ENCODE measurements around the gene ADCY6. TPM values are rescaled to one million over a fixed set of nuclear protein-coding genes. Genes with fewer than 3 reads are reported as not detected.

ADCY6 gene
- total RNA-seq, 1 donor from 2014 or later: 27.2 TPM

DNA sequence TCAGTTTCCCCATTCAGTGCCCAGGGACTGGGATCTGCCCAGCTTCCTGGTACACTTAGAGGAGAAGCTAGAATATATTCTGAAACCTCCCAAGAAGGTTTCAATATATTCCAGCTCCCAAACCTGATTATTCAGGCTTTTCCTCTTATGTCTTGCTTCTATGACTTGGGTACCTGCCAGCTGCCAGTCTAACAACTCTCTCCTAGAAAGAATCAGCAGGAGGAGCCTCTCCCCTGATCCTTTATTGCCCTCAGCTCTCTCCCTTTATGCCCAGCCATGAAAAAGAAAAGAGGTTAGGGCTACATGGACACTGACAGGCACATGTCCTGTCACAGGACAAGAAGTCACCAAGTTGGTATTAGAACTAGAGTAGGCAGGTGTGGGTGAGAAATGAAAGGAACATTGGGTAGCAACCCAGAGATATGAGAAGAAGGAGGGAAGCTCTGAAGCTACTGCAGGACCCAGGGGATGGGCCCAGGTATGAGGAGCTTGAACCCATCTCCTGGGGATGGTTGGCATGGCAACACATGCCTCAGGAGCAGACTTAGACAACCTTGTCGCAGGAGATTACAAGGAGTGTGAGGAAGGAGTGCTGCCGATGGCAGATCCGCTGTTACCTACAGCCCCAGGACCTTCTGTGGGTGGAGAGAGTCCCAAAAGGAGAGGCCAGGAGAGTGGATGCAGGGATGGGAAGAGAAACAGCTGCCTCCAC lies 27.4 kb upstream of the ADCY6 start:
- no peak for DNase-seq (ENCODE audit: low read depth in 2 of 2)

DNA sequence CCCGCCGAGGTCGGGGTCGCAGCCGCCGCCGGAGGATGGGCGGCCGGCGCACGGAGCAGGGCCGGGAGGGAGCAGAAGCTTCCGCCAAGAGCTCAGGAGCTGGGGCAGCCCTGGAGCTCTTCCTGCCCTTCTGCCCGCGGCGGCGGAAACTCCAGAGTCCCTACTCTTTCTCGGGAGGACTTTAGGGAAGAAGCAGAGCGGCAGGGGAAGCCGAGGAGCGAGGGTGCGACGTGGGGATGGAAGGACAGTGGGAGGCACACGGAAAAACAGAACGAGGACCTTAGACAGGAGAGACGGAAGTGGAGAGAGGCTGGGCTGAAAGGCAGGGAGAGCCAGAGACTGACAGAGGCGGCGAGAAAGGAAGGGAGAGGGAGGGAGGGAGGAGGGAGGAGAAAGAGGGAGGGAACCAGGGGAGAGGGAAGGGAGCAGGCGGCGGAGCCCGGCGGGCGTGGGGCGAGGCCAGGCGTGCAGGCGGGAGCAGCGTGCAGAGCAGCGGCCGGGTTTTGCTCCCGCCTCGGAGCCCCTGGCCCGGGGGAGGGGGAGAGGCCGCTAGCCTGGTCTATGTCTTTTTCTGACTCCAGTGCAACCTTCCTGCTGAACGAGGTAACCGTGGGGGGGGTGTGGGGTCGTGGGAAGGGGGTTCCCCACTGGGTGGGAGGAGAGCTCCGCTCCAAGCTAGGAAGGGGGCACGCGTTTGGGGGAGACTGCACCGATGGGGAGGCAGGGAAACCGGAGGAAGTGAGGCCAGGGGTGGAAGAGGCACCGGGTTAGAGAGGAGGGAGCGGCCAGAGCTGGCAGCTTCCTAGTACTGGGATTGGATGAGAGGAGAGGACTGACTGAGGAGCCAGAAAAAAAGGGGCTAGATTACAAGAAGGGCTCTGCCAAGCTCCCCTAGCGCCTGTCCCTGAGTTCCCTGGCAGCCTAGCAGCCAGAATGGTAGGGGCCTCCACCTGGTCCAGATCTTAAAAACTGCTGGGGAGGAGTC lies 26.5 kb upstream of the ADCY6 start:
- peak; percentile 6 to 74 for DNase-seq (ENCODE audit: low read depth in 2 of 2)

DNA sequence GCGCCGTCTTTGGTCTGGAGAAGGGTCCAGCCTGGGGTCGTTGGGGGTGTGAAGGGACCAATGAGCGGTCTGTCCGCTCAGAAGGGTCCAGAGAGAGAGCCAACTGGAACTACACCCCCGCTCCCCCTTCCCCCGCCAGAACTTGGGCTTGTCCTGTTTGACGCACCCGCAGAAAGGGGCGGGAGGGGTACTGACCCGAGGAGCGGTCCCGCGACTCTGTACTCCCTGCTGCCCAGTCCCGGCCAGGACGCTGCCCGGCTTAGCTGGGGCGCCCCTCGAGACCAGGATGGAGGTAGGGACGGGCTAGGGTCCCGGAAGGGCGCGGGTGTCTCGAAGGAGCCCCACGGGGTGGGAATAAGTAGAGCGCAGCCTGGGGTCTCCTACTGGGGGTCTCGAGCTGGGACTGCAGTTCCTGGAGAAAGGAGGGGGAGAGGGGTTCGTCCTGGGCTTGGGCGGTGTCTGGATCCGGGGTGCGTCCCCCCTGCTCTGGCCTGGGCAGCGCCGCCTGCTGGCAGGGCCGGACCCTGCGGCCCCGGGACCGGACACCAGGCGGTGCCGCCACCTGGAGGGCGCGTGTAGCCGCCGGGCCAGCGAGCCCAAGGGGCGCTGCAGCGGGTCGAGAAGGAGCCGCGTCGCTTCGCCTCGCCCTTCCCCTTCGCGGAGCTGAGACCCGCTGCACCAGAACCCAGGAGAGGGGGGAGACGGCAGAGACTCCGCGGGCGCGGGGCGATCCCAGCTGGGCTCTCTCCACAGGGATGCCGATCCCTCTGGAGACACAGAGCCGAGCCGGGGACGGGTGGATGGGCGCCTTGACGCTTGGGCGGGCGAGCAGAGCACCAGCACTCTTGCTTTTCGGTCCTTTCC lies 25.6 kb upstream of the ADCY6 start:
- peak in 1 of 2 donors; percentile 73 for DNase-seq (ENCODE audit: low read depth in 2 of 2)

DNA sequence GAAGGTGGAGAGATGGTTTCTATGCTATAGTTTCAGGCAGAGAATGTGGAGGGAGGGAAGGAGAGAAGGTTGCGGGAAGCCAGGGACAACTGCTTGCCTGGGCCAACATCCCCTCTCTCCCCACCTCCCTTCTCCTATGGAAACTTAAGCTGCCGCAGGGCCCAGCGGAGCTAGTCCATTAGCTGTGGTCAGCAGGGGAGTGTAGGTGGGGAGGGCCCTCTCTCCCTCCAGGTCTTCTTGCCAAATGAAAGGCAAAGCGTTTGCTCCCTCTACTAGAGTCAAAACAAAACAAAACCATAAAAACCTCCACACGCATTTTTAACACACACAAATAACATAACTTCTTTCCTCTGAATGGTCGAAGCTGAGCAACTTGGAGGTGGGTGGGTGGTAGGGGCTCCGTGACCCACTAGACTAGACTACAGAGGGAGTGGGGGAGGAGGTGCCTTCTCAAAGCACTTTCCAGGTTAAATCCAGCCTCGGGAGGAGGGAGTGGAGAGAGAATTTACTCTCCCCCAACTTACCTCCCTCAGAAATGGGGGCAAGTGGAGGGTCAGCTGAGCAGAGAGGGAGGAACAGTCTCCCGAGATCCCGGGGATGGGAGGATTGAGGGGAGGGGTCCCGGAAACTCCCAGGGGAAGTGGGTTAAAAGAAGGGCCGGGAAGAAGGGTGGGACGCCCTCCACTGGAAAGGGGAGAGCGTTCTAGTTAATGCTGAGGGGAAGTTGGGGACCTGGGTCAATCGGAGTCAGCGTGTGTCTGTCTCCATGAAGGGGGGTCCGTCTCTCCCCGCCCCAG lies 24.8 kb upstream of the ADCY6 start:
- no peak for DNase-seq (ENCODE audit: low read depth in 2 of 2)

DNA sequence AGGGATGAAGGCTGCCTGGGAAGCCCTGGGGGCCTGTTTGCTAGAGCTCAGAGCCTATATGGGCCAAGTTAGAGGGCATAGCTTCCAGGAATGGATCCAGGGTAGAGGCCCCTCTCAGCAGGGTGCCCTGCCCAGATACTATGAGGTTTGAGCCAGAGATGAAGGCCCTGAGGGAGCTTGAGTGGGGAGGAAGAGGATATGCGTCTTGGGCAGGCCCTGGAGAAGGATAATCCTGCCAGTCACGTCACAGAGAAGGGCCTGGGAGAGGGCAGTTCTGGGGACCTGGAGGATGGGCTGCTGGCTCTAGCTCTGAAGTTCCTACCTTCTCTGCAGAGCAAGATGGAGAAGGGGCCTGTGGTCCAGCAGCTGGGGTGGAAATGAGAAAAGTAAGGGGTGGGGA lies 23.5 kb upstream of the ADCY6 start:
- DNase-seq (ENCODE audit: low read depth in 2 of 2): no peak

DNA sequence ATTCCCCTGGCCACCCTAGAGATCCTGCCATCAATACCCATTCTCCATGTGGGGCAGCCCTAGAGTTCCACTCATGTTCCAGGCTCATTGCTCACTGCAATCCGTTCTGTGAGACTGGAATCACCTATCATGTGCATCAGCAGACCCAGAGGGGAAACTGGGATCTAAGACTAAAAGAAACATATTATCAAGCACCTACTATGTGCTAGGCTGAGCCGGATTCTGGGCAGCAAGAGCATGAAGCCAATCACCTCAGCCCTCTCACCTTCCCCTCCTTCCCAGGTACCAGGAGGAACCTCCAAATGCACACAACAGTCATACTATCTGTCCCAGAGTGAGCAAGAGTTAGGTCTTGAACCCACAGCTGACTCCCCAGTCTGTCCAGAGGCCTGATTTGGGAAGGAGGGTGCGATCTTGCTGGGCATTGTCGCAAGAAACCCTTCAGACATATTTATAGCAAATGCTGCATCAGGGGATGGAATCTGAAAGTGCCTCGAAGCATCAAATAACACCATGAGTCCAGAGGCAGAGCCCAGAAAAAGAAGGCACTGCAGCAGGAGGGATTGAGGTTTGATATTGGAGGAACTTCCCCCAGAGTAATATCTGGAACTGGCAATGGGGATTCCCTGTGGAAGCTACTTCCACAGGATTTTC lies 22.7 kb upstream of the ADCY6 start:
- DNase-seq (ENCODE audit: low read depth in 2 of 2): no peak

DNA sequence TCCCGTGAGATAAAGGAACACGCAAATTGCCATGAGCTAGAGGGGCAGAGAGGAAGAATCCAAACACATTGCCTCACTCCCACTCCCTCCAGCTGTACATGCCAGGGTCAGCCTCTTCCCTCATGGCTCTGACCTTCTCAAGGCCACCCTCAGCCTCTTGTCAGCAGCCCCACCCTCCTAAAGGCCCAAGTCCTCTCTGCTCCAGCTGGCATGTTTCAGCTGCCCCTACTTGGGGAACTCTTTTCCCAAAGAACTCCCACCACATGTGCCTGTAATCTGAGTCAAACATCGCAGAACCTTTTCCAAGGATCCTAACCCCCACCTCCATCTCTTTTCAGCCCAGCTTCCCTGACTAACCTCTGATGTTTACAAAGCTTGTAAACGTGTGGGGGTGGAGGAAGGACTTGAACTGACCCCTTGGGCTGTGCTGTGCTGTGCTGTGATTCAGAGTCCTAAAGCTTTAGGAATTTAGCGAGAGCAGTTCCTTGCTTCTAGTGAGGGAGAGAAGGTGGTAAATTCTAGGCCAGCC lies 22.1 kb upstream of the ADCY6 start:
- DNase-seq (ENCODE audit: low read depth in 2 of 2): peak in 1 of 2 donors; percentile 17

DNA sequence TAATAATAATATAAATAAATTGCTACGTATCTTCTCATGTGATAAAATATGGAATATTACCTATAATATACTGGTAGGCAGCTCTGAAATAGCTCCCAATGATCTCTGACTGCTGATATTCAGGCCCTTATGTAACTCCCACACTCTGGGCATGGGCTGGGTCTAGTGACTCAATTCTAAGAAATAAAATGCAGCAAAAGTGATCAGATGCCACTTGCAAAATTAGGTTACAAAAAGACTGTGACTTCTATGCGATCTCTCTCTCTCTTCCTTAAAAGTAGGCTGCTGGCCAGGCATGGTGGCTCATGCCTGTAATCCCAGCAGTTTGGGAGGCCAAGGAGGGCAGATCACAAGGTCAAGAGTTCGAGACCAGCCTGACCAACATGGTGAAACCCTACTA lies 19.1 kb upstream of the ADCY6 start:
- DNase-seq (ENCODE audit: low read depth in 2 of 2): no peak

DNA sequence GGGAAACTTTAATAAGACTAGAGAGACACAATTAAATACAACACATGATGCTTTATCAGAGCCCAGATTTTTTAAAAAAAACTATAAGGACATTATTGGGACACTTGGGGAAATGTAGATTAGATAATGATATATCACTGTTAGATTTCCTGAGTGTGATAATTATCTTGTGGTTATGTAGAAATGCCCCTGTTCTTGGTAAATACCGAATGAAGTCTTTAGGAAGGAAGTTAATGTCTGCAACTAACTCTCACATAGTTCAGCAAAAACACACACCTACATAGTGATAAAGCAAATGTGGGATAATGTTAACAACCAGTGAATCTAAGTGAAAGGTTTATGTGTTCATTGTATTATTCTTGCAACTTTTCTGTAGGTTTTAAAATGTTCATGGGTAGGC lies 14.8 kb upstream of the ADCY6 start:
- DNase-seq (ENCODE audit: low read depth in 2 of 2): no peak

DNA sequence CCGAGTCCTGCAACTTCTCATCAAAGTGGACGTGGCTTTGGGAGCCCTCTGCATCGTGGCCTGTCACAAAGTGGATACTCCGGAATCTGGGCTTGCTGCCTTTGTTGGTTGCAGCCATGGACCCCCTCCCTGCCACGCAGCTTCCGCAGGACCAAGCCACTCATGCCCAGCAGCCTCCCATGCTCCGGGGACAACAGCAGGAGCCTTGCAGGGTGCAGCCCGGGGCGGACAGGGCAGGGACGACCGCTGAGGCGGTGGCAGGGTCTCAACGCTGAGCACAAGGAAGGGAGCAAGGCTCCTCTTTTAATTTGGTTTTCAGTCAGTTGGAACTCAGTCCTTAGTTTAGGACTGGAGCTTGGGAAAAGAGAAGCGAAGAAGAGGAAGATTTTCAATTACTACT lies 12.1 kb upstream of the ADCY6 start:
- no peak for DNase-seq (ENCODE audit: low read depth in 2 of 2)

DNA sequence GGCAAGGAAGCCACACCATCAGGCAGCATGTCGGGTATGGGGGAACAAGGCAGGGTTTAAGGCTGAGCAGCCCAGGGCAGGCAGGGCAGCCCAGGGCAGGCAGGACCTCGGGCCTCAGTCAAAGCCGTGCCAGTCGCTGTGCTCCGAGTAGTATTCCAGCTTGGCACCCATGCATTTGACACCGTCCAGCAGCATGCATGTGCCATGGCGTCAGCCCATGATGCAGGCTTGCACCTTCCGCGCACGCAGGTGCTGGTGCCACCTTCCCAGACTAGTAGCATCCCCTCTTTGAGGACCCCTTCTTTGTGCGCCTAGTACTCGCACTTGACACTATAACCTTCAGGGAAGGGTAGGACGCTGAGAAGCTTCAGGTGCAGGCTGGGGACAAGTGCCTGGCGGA lies 11.6 kb upstream of the ADCY6 start:
- DNase-seq (ENCODE audit: low read depth in 2 of 2): no peak

DNA sequence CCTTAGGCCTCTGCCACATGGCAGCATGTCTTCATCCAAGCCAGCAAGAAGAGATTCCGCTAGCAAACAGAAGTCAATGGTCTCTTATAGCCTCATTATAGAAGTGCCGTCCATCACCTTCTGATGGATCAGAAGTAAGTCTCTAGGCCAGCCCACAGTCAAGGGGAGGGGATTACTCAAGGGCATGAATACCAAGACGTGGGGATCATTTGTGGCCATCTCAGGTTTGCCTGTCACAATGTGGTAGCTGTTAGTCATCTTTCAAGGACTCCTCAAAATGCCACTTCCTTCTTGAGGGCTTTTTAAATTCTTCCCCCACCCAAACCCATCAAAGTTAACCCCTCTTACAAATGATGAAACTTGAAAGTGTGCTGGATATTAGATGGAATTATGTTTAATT lies 8.1 kb upstream of the ADCY6 start:
- DNase-seq (ENCODE audit: low read depth in 2 of 2): no peak

DNA sequence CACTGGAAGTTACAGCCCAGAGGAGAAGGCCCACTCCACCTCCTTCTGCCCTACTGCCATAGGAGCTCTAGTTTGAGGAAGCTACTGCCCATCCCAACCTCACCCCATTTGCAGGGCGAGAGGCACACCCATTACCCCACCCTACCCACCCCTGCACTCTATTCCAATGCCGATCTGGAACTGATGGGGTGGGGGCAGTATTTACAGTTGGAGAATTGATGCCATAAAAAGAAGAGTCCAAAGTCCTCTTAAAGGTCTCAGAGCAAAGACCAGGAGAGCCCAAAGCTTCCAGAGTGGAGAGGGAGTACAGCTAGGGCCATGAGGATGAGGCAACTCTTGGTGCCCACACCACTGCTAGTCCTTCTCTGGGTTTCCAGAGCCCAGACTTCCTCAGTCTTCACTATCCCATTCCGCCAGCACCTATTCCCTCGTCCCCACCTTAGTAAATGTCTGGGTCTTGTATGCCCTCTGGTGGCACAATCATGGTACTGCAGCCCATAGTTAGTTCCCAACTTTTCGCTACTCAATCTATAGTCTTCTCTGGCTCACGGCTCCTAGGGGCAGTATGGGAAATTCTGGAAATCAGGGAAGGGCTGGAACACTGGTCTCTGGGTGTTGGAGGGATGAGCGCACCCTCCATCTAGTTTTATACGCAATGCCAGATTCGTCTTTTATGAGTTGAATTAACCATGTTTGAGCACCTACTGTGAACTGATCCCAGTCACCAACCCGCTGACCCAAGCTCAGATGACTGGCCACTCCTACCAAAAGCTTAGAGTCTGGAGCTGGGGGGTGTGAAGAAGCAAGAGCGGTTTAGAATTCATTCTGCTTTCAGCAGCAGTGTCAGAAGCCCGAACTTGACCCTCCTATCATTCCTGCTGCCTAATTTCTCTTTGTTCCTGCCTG lies 6.9 kb upstream of the ADCY6 start:
- DNase-seq (ENCODE audit: low read depth in 2 of 2): peak; percentile 47 to 78

DNA sequence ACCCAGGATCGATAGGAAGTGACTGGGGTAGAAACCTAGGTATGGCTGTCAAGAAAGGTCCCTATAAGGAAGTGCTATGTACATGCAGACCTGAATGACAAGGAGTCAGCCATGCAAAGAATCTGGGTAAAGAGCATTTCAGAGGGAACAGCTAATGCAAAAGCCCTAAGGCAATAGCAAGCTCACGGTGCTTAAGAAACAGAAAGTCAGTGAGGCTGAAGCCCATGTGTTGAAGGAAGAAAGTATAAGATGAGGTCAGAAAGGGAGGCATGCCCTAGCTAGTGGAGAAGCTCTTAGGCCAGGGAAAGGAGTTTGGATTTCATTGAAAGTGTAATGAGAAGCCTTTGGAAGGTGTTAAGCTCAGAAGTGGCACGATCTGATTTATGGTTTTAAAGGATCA lies 6.0 kb upstream of the ADCY6 start:
- no peak for DNase-seq (ENCODE audit: low read depth in 2 of 2)

DNA sequence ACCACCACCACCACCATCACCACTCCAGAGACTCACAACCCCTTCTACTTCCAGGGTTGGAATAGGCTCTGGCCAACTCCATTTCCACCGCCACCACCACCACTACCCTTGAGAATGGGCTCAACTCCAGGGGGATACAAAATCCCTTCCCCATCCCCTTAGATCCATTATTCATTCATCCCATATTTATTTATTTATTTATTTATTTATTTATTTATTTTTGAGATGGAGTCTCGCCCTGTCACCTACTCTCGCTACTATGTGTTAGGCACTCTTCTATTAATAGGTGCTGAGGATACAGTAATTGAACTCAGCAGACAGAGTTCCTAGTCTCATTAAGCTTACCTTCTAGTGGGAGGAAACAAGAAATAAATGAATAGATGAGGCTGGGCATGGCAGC lies 4.8 kb upstream of the ADCY6 start:
- DNase-seq (ENCODE audit: low read depth in 2 of 2): no peak

DNA sequence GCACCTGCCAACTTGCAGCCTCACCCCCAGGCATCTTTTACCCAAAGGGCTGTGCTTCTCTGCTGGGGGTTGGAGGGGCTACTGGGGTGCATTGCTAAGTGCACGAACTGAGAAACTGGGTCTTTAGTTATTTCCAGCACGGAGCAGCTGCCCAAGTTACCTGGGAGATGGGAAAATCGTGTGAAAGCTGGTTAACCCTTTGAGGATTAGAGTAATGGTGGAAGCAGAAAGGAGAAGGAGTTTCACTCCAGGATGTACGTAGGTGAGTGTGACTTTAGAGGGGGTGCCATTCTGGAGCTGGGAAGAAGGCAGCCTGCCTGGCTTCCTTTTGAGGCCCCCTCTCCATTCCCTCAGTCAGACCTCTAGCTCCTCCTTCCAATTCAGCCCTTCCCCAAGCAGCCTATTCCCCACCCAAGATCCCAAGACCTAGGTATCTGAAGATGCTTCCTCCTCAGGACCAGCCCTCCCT lies 1.0 kb upstream of the ADCY6 start:
- DNase-seq (ENCODE audit: low read depth in 2 of 2): no peak

DNA sequence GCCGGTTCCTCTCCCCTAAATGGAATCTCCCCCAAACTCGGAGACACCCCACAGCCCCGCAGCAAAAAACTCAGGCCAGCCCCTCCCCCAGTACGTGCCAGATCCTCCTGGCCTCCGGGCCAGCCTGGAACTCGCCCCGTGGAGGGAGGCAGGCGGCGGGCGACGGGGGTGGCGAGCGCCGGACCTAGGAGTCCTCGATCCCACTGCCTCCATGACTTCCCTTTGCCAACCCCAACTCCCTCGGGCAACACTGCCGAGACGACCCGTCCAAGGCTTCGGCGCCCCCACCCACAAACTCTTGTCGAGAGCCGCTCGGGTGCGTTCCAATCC lies 400 bp downstream of the ADCY6 start:
- no peak for DNase-seq (ENCODE audit: low read depth in 2 of 2)

DNA sequence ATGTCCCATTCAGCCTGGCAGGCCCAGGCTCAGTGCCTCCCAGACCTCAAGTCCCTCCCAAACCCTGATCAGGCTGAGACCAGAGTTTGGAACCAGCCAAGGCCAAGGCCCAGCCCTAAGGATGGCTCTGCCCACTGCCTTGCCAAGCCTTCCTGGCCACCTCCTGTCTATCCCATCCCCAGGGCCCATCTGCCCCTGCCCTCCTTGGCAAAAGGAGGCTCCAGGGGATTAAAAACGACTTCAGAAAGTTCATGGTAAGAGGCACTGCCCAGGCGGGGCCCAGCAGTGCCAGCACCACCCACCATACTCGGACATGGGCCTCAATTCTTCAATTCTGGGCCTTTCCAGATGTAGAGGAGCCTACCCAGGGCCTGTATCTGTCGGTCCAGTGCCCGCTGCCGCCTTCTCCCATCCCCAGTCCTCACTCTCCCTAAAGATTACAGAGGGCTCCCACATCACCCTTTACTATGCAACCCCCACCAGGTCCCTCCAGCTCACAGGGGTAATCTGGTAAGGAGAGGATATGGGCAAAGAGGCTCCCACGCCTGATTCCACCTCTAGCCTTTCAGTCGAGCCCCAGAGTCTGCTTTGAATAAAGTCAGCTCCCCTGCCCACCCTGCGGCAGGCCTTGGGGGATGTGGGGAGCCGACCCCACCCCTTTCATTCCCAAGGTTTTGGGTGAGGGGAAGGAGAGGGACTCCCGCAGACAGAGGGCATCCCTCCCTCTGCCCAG lies 932 bp downstream of the ADCY6 start:
- DNase-seq (ENCODE audit: low read depth in 2 of 2): no peak
